Adrenal gland (tissue), 12 donors: ENCODE results near the gene PIAS4. TPM values are rescaled to one million over a fixed set of nuclear protein-coding genes. Genes with fewer than 3 reads are reported as not detected.

Source experiments
- DNase-seq, 7 donors: peaks; one replicate each; pipeline ENCODE4 v3.0.0-alpha.2; 2019 to 2020
- H3K27ac ChIP-seq, 5 donors: fragments of 200-600 bp; sonication (generic) in 4 of 5; 1 replicate in 3 of 5; 2 replicates in 2 of 5; pipeline versions ENCODE4 v1.5.1 to v1.8.0; 2016 to 2020; ENCODE audit warnings: mild to moderate bottlenecking in 1 of 5
- H3K27me3 ChIP-seq: fragments of 200-600 bp; 2 replicates; pipeline ENCODE4 v1.8.0; 2021
- H3K36me3 ChIP-seq, 2 donors: fragments of 200-600 bp; replicated peaks in 1 of 2; 1 replicate in 1 of 2; 2 replicates in 1 of 2; pipeline versions ENCODE4 v1.5.1 to v1.8.0; 2018 to 2022
- H3K4me1 ChIP-seq, 2 donors: fragments of 200-600 bp; replicated peaks in 1 of 2; 1 replicate in 1 of 2; 2 replicates in 1 of 2; pipeline versions ENCODE4 v1.5.1 to v1.8.0; 2018 to 2021
- H3K4me3 ChIP-seq, 4 donors: fragments of 200-600 bp; sonication (generic) in 3 of 4; one replicate each; pipeline ENCODE4 v1.5.1; 2016 to 2018
- H3K9me3 ChIP-seq, 3 donors: fragments of 200-600 bp; sonication (generic) in 1 of 3; replicated peaks in 1 of 3; 1 replicate in 2 of 3; 2 replicates in 1 of 3; pipeline versions ENCODE4 v1.5.1 to v1.8.0; 2016 to 2021
- CTCF ChIP-seq, 6 experiments: fragments of 450-650 bp in 4 of 6; fragments of 200-600 bp in 2 of 6; sonication (generic) in 1 of 6; IDR thresholded peaks; 1 replicate in 5 of 6; 2 replicates in 1 of 6; pipeline versions ENCODE4 v1.5.1 to v1.8.0; 2016 to 2021; ENCODE audit warnings: antibody characterized with exemption in 6 of 6, mild to moderate bottlenecking in 2 of 6, moderate library complexity in 1 of 6
- POLR2A ChIP-seq, 2 donors: fragments of 450-650 bp; IDR thresholded peaks; one replicate each; pipeline ENCODE4 v1.6.1; 2017; ENCODE audit warnings: antibody characterized with exemption in 2 of 2, mild to moderate bottlenecking in 2 of 2, moderate library complexity in 1 of 2
- WGBS, 4 donors: extraction: QIAGEN DNeasy Blood & Tissue Kit in 2 of 4; methylation state at CpG; one replicate each; pipeline versions ENCODE4 v1.1.5 to v1.1.7; 2013 to 2017; 5-methylcytosine and 5-hydroxymethylcytosine counted together
- intact Hi-C, 2 donors: fragments of 100-400 bp; cut with DNase I; formaldehyde crosslinking; loops; one replicate each; pipeline versions ENCODE4 v1.14.1 to v1.15.0; 2022 to 2023
- polyA plus RNA-seq, 3 donors: library from polyadenylated mRNA; stranded (reverse); fragments of 200-250 nt in 2 of 3; fragments of 350-450 nt in 1 of 3; fragmentation: Illumina TruSeq in 1 of 3; extraction: RNeasy Lipid Tissue Mini Kit (QIAGEN cat#74804) in 1 of 3; gene quantifications; one replicate each; pipeline ENCODE4 v1.2.3, GENCODE V29; 2013 to 2014
- total RNA-seq, 9 donors: library from RNA; depleted of rRNA in 4 of 9; stranded (reverse); fragments of >200 nt in 4 of 9; fragments of 120-200 nt in 1 of 9; fragmentation: NEBNext Ultra II Directional in 1 of 9; extraction: Animal tissue kit (Norgen Biotek cat#: 25700) in 1 of 9; gene quantifications; one replicate each; pipeline versions ENCODE4 v1.1.0 to v1.2.4, GENCODE V29; 2013 to 2023
- donor health status: healthy with polysubstance abuse.
- donor health status: Bipolar disorder and iron deficiency.
- donor health status: DM: yes; HTN: yes; CAD: no.
- donor health status: DM: no; HTN: no; CAD: no.
- donor health status: DM: no; HTN: no; CAD: no.
- donor health status: DM: yes; HTN: yes; CAD: no.

The PIAS4 gene
- total and polyA plus RNA-seq, 12 donors: 13.7 to 40.7 (median 22.5) TPM

GRCh38 chr19:4038057-4038456 is 30.5 kb downstream of the PIAS4 start:
- TF ChIP-seq POLR2A (IDR thresholded peaks at IDR 0.05) (no peak), CTCF (IDR thresholded peaks at IDR 0.05) (no peak)
- WGBS, 4 donors: 85 to 90% (median 89%) methylated on average over 21 to 33 of the region's 33 CpGs
- Histone ChIP-seq H3K27ac (no peak overlapping the region), H3K4me1 (no peaks in the 10 kb centered on the region), H3K36me3 (peaks cover 0 to 38% of the 10 kb centered on the region in 2 donors), H3K4me3 (no peak overlapping the region), H3K9me3 (no peaks in the 10 kb centered on the region), H3K27me3 (no peaks in the 10 kb centered on the region)
- intact Hi-C loops: no loop called here
- no peak for DNase-seq

- peaks cover 0 to 30% of the 10 kb centered on the region in 2 donors for H3K36me3 ChIP-seq
These were observed 31.3 kb downstream of the PIAS4 start for GRCh38 chr19:4038661-4039423.

GRCh38 chr19:4042064-4042730 is 34.7 kb downstream of the PIAS4 start:
- Histone ChIP-seq H3K4me1 (no peaks in the 10 kb centered on the region), H3K36me3 (peaks cover 0 to 30% of the 10 kb centered on the region in 2 donors), H3K27ac (no peak overlapping the region), H3K9me3 (no peaks in the 10 kb centered on the region), H3K27me3 (no peaks in the 10 kb centered on the region), H3K4me3 (no peak overlapping the region)
- no peak for DNase-seq
- intact Hi-C loops: no loop called here
- WGBS, 4 donors: 86 to 100% (median 91%) methylated on average over 3 to 14 of the region's 14 CpGs
- TF ChIP-seq POLR2A (IDR thresholded peaks at IDR 0.05) (no peak), CTCF (IDR thresholded peaks at IDR 0.05) (no peak)

More at GRCh38 chr19:4038661-4039423, 31.3 kb downstream of the PIAS4 start:
- TF ChIP-seq POLR2A (IDR thresholded peaks at IDR 0.05) (no peak), CTCF (IDR thresholded peaks at IDR 0.05) (no peak)
- Histone ChIP-seq H3K27ac (no peak overlapping the region), H3K27me3 (no peaks in the 10 kb centered on the region), H3K4me1 (no peaks in the 10 kb centered on the region), H3K9me3 (no peaks in the 10 kb centered on the region), H3K4me3 (no peak overlapping the region)
- intact Hi-C loops: no loop called here
- DNase-seq: no peak
- WGBS, 4 donors: 82 to 86% (median 82%) methylated on average over 19 to 40 of the region's 40 CpGs

- peaks cover 0 to 30% of the 10 kb centered on the region in 2 donors for H3K36me3 ChIP-seq
- WGBS, 4 donors: 71 to 78% (median 76%) methylated on average over 11 to 14 of the region's 14 CpGs; no CpG with 5 or more reads in 1 of the 4 donors
These were observed 35.2 kb downstream of the PIAS4 start for GRCh38 chr19:4042731-4043082.

More at GRCh38 chr19:4042731-4043082, 35.2 kb downstream of the PIAS4 start:
- intact Hi-C loops: no loop called here
- H3K9me3 ChIP-seq: no peaks in the 10 kb centered on the region
- DNase-seq: peak in 2 of 7 donors; percentile 7 to 34
- H3K27me3 ChIP-seq: no peaks in the 10 kb centered on the region
- no peak overlapping the region for H3K27ac ChIP-seq
- H3K4me3 ChIP-seq: no peak overlapping the region
- no peaks in the 10 kb centered on the region for H3K4me1 ChIP-seq
- TF ChIP-seq POLR2A (IDR thresholded peaks at IDR 0.05) (no peak), CTCF (IDR thresholded peaks at IDR 0.05) (no peak)
